K562 (cell line): ENCODE data around the gene NOL4L. TPM values are rescaled to one million over a fixed set of nuclear protein-coding genes. Genes with fewer than 3 reads are reported as not detected.

Experiments used
- ATAC-seq: fragments of 200-7000 bp; cut with Tn5 transposase; 3 replicates; pipeline ENCODE4 v1.9.1; 2020; ENCODE audit warnings: moderate library complexity
- BruUV-seq: library from RNA; stranded (reverse); fragments of 400-500 nt; replicated peaks from 2 replicates; lab custom pipeline; 2021; lab: Mats Ljungman, UMichigan
- CTCF ChIA-PET: fragments of 300-600 bp; formaldehyde crosslinking; extraction: SDS; loops from one replicate; lab custom pipeline; 2021; ENCODE audit warnings: low intra/inter-chr PET ratio; lab: Yijun Ruan, JAX
- POLR2A ChIA-PET: fragments of 300-600, 350-650 bp; sonication (Branson Sonifier 250); formaldehyde crosslinking; extraction: SDS; loops from one replicate; lab custom pipeline; 2021; ENCODE audit warnings: antibody characterized with exemption, inconsistent platforms; lab: Yijun Ruan, JAX
- DNase-seq, 4 experiments: peaks; one replicate each; pipeline versions ENCODE4 v3.0.0 to v3.0.0-alpha.2; 2011 to 2018; ENCODE audit warnings: low spot score in 3 of 4, mixed read lengths in 3 of 4; ENCODE audit errors: extremely low read depth in 1 of 4
- FAIRE-seq: peaks from 2 replicates; lab custom pipeline; 2011; peaks lifted over from hg19 to GRCh38; lab: Jason Lieb, UNC
- H2AFZ ChIP-seq: 2 replicates; pipeline ENCODE4 v1.6.0; 2011; ENCODE audit warnings: low read depth, low read length, control low read depth, inconsistent platforms
- H3K27ac ChIP-seq: fragments of 200-600 bp; 3 replicates; pipeline ENCODE4 v1.8.0; 2011; ENCODE audit warnings: low read depth, mild to moderate bottlenecking, control low read depth, inconsistent platforms, low read length, moderate library complexity, mixed read lengths; ENCODE audit errors: extremely low read depth
- H3K27me3 ChIP-seq, 2 experiments: fragments of 300-600 bp in 1 of 2; 2 replicates in 1 of 2; 3 replicates in 1 of 2; pipeline versions ENCODE4 v1.6.0 to v1.8.0; 2011; ENCODE audit warnings: inconsistent platforms in 2 of 2, low read length in 2 of 2, mild to moderate bottlenecking in 1 of 2, mixed read lengths in 1 of 2, moderate library complexity in 1 of 2; ENCODE audit not compliant: control insufficient read depth in 2 of 2, insufficient read depth in 2 of 2
- H3K36me3 ChIP-seq: fragments of 300-600 bp; 3 replicates; pipeline ENCODE4 v1.8.0; 2011; ENCODE audit warnings: mild to moderate bottlenecking, low read length, inconsistent platforms; ENCODE audit not compliant: control insufficient read depth, insufficient read depth
- H3K4me1 ChIP-seq, 2 experiments: fragments of 200-600 bp in 1 of 2; replicated peaks in 1 of 2; 2 replicates in 1 of 2; 3 replicates in 1 of 2; pipeline versions ENCODE4 v1.5.1 to v1.8.0; 2011; ENCODE audit warnings: inconsistent platforms in 2 of 2, low read length in 2 of 2, mild to moderate bottlenecking in 1 of 2, mixed read lengths in 1 of 2, moderate library complexity in 1 of 2; ENCODE audit not compliant: control insufficient read depth in 2 of 2, insufficient read depth in 2 of 2
- H3K4me2 ChIP-seq: 2 replicates; pipeline ENCODE4 v1.6.1; 2011; ENCODE audit warnings: low read length, control low read depth, inconsistent platforms, mixed read lengths; ENCODE audit not compliant: insufficient read depth
- H3K4me3 ChIP-seq: fragments of 200-600 bp; sonication (generic), shearing (Covaris generic); 2 replicates; pipeline ENCODE4 v1.5.1; 2016; ENCODE audit warnings: control low read depth, inconsistent platforms
- H3K79me2 ChIP-seq: fragments of 200-600 bp; 3 replicates; pipeline ENCODE4 v1.8.0; 2011; ENCODE audit warnings: low read length, inconsistent platforms; ENCODE audit not compliant: control insufficient read depth, insufficient read depth
- H3K9ac ChIP-seq, 2 experiments: 2 replicates each; pipeline versions ENCODE4 v1.6.0 to v1.6.1; 2011; ENCODE audit warnings: low read depth in 2 of 2, low read length in 2 of 2, control low read depth in 1 of 2, inconsistent platforms in 1 of 2, mild to moderate bottlenecking in 1 of 2, mixed read lengths in 1 of 2; ENCODE audit not compliant: insufficient read depth in 1 of 2
- H3K9me1 ChIP-seq: one replicate; pipeline ENCODE4 v1.6.0; 2011; ENCODE audit warnings: inconsistent platforms, mild to moderate bottlenecking, low read length, moderate library complexity; ENCODE audit not compliant: control insufficient read depth, insufficient read depth
- H3K9me3 ChIP-seq: replicated peaks from 2 replicates; pipeline ENCODE4 v1.5.1; 2011; ENCODE audit warnings: low read depth, low read length, inconsistent platforms; ENCODE audit not compliant: control insufficient read depth, insufficient read depth
- H4K20me1 ChIP-seq: replicated peaks from 2 replicates; pipeline ENCODE4 v1.6.1; 2011; ENCODE audit warnings: low read length, inconsistent platforms, mixed read lengths; ENCODE audit not compliant: control insufficient read depth, insufficient read depth
- RAD21 ChIP-seq, 2 experiments: fragments of 250-450 bp in 1 of 2; fragments of 450-650 bp in 1 of 2; sonication (Bioruptor Pico) in 1 of 2; formaldehyde crosslinking in 1 of 2; IDR thresholded peaks in 1 of 2; conservative IDR thresholded peaks in 1 of 2; 2 replicates each; pipeline versions ENCODE4 v1.4.0 to v1.8.0; 2020 to 2022; ENCODE audit warnings: mild to moderate bottlenecking in 2 of 2, moderate library complexity in 1 of 2
- ZBTB1 ChIP-seq: sonication (generic); formaldehyde crosslinking; IDR thresholded peaks from 2 replicates; pipeline ENCODE4 v1.8.1; 2023; ENCODE audit warnings: missing genetic modification reagents, low read depth, mild to moderate bottlenecking, borderline replicate concordance
- WGBS: fragments of 100-300 bp; shearing (Covaris generic); methylation state at CpG from one replicate; pipeline ENCODE4 v1.1.6; 2016; ENCODE audit warnings: low coverage, mixed read lengths; ENCODE audit not compliant: insufficient coverage; ENCODE audit errors: missing lambda C conversion rate; 5-methylcytosine and 5-hydroxymethylcytosine counted together
- in situ Hi-C: fragments of 300-500 bp; cut with MboI; formaldehyde crosslinking; loops from 4 replicates; pipeline ENCODE4 v1.15.0; 2018; ENCODE audit warnings: inconsistent platforms, mixed read lengths
- intact Hi-C: fragments of 100-400 bp; cut with micrococcal nuclease; formaldehyde crosslinking; loops from 2 replicates; pipeline ENCODE4 v1.14.2; 2022
- polyA plus RNA-seq, 8 experiments: library from polyadenylated mRNA; depleted of rRNA in 4 of 8; stranded (reverse) in 5 of 8; unstranded in 3 of 8; fragments of >200 nt; fragmentation: Nextera tagmentation in 2 of 8; fragmentation: Illumina TruSeq in 1 of 8; extraction: Ambion mirVana in 2 of 8; extraction: Trizol in 1 of 8; gene quantifications; 2 replicates each; pipeline versions ENCODE4 v1.2.1 to v1.2.3, GENCODE V29; 2011 to 2014; ENCODE audit warnings: inconsistent platforms in 1 of 8, missing spikeins in 1 of 8
- total RNA-seq, 7 experiments: library from RNA; depleted of rRNA in 6 of 7; stranded (reverse); fragments of >200 nt in 6 of 7; fragmentation: Illumina TruSeq in 2 of 7; extraction: Trizol in 2 of 7; gene quantifications; 2 replicates each; pipeline versions ENCODE4 v1.2.1 to v1.2.3, GENCODE V29; 2011 to 2021; ENCODE audit warnings: low replicate concordance in 1 of 7
- TF ChIP-seq, protein P1 (sequence below), 3 experiments: IDR thresholded peaks in 2 of 3; conservative IDR thresholded peaks in 1 of 3; 2 replicates each; pipeline ENCODE4 v1.5.1; 2011 to 2012; ENCODE audit warnings: low read length in 3 of 3, mild to moderate bottlenecking in 3 of 3, control low read depth in 2 of 3, improper control_type of control experiment in 1 of 3, inconsistent platforms in 1 of 3, low read depth in 1 of 3, mixed read lengths in 1 of 3, moderate library complexity in 1 of 3; ENCODE audit not compliant: insufficient read depth in 2 of 3
- TF ChIP-seq, protein P2 (sequence below), 2 experiments: fragments of 450-650 bp; formaldehyde crosslinking in 1 of 2; IDR thresholded peaks; 2 replicates each; pipeline versions ENCODE4 v1.4.0 to v1.6.1; 2014 to 2020; ENCODE audit warnings: mild to moderate bottlenecking in 2 of 2, borderline replicate concordance in 1 of 2, low read depth in 1 of 2
- TF ChIP-seq, protein P3 (sequence below): sonication (generic); formaldehyde crosslinking; IDR thresholded peaks from 2 replicates; pipeline ENCODE4 v1.8.1; 2023; ENCODE audit warnings: mild to moderate bottlenecking, missing genetic modification reagents

Gene NOL4L
- total and polyA plus RNA-seq, 9 of the 15 experiments (the other 6 are each of a cell fraction or from before 2014, with no cell fraction given): 5.1 to 36.2 (median 13.6) TPM

DNA sequence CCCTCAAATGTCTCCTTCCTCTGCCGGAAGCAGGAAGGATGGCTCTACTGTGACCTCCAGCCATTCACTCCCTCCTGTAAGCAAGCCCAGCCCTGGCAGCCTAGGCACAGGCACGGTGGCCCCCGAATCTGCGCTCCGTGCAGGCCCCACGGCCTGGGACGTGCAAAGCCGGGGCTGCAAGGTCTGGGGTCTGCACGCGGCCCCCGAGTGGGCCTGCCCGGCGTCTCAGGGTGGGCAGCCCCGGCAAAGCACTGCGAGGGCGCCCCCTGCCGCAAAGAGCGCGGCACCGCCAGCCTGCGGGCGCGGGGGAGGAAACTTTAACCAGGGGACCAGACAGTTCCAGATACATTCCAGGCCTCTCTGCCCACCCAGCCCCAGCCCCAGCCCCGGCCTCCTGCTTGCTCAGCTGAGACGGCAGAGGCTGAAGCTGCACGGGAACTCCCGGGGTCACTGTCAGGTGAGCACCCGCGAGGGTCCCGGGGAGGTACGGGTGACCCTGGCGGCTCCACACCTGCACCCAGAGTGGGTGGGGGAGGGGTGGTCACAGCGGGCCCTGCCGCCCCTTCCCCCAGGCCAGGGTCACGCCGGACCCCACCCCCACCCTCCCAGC is 128.2 kb downstream of the NOL4L start:
- H2AFZ ChIP-seq: no peak overlapping the region
- ChIA-PET POLR2A (interaction anchor here (0.6 to 1.6 kb wide), 2 partner anchors 16 to 19 kb away, joined by 4 read pairs; no protein-coding TSS in a partner anchor), CTCF (no interaction called here)
- intact Hi-C loops (no loop called here), in situ Hi-C loops (no loop called here)
- no peak overlapping the region for H3K27ac ChIP-seq
- ATAC-seq (no peak; the same call in 2 of the 3 replicates), FAIRE-seq (no peak), DNase-seq (no peak)
- H3K9me3 ChIP-seq: no peaks in the 10 kb centered on the region
- H3K79me2 ChIP-seq: no peaks in the 10 kb centered on the region
- H4K20me1 ChIP-seq: no peaks in the 10 kb centered on the region
- BruUV-seq: no TSS peak
- TF ChIP-seq, protein P1, sequence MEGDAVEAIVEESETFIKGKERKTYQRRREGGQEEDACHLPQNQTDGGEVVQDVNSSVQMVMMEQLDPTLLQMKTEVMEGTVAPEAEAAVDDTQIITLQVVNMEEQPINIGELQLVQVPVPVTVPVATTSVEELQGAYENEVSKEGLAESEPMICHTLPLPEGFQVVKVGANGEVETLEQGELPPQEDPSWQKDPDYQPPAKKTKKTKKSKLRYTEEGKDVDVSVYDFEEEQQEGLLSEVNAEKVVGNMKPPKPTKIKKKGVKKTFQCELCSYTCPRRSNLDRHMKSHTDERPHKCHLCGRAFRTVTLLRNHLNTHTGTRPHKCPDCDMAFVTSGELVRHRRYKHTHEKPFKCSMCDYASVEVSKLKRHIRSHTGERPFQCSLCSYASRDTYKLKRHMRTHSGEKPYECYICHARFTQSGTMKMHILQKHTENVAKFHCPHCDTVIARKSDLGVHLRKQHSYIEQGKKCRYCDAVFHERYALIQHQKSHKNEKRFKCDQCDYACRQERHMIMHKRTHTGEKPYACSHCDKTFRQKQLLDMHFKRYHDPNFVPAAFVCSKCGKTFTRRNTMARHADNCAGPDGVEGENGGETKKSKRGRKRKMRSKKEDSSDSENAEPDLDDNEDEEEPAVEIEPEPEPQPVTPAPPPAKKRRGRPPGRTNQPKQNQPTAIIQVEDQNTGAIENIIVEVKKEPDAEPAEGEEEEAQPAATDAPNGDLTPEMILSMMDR (IDR thresholded peaks at IDR 0.05 in 2 of 3, conservative IDR thresholded peaks at IDR 0.05 in 1 of 3; ENCODE audit: insufficient read depth in 2 of 3, low read depth in 1 of 3, low read length in 3 of 3): peak in 1 of 3 experiments; percentile 7; a peak in 1 of 6 replicates
- TF ChIP-seq ZBTB1 (CRISPR knock-in tag): no peak
- peak in 1 of 2 experiments; percentile 11; a peak in 1 of 4 replicates for TF ChIP-seq RAD21 (CRISPR knock-in tag; conservative IDR thresholded peaks at IDR 0.05 in 1 of 2, IDR thresholded peaks at IDR 0.05 in 1 of 2)
- TF ChIP-seq, protein P2, sequence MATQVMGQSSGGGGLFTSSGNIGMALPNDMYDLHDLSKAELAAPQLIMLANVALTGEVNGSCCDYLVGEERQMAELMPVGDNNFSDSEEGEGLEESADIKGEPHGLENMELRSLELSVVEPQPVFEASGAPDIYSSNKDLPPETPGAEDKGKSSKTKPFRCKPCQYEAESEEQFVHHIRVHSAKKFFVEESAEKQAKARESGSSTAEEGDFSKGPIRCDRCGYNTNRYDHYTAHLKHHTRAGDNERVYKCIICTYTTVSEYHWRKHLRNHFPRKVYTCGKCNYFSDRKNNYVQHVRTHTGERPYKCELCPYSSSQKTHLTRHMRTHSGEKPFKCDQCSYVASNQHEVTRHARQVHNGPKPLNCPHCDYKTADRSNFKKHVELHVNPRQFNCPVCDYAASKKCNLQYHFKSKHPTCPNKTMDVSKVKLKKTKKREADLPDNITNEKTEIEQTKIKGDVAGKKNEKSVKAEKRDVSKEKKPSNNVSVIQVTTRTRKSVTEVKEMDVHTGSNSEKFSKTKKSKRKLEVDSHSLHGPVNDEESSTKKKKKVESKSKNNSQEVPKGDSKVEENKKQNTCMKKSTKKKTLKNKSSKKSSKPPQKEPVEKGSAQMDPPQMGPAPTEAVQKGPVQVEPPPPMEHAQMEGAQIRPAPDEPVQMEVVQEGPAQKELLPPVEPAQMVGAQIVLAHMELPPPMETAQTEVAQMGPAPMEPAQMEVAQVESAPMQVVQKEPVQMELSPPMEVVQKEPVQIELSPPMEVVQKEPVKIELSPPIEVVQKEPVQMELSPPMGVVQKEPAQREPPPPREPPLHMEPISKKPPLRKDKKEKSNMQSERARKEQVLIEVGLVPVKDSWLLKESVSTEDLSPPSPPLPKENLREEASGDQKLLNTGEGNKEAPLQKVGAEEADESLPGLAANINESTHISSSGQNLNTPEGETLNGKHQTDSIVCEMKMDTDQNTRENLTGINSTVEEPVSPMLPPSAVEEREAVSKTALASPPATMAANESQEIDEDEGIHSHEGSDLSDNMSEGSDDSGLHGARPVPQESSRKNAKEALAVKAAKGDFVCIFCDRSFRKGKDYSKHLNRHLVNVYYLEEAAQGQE (IDR thresholded peaks at IDR 0.05; ENCODE audit: borderline replicate concordance): 0 out of 2 replicates have a peak, but pooled peaks have one; percentile 6
- TF ChIP-seq, protein P2 (CRISPR knock-in tag; IDR thresholded peaks at IDR 0.05; ENCODE audit: low read depth): no peak
- TF ChIP-seq, protein P3, sequence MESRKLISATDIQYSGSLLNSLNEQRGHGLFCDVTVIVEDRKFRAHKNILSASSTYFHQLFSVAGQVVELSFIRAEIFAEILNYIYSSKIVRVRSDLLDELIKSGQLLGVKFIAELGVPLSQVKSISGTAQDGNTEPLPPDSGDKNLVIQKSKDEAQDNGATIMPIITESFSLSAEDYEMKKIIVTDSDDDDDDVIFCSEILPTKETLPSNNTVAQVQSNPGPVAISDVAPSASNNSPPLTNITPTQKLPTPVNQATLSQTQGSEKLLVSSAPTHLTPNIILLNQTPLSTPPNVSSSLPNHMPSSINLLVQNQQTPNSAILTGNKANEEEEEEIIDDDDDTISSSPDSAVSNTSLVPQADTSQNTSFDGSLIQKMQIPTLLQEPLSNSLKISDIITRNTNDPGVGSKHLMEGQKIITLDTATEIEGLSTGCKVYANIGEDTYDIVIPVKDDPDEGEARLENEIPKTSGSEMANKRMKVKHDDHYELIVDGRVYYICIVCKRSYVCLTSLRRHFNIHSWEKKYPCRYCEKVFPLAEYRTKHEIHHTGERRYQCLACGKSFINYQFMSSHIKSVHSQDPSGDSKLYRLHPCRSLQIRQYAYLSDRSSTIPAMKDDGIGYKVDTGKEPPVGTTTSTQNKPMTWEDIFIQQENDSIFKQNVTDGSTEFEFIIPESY (CRISPR knock-in tag): peak; percentile 87
- no peak overlapping the region for H3K4me2 ChIP-seq
- no peak overlapping the region for H3K9ac ChIP-seq
- peaks cover 57% of the 10 kb centered on the region; the same call in 2 of the 3 replicates for H3K36me3 ChIP-seq
- peaks cover 0 to 49% of the 10 kb centered on the region in 2 experiments; a peak in 2 of 5 replicates for H3K4me1 ChIP-seq
- peaks cover 2% of the 10 kb centered on the region for H3K9me1 ChIP-seq
- 93% methylated on average over 18 of the region's 36 CpGs for WGBS
- H3K27me3 ChIP-seq: no peaks in the 10 kb centered on the region
- no peak overlapping the region for H3K4me3 ChIP-seq
